ENCODE measurements around the gene ENTPD2. TPM values are rescaled to one million over a fixed set of nuclear protein-coding genes. Genes with fewer than 3 reads are reported as not detected.

Gene ENTPD2
- total RNA-seq, 4 donors from 2014 or later, result 5.0 to 53.8 (median 28.9) TPM

GRCh38 chr9:137086531-137087408, 32.9 kb upstream of the ENTPD2 start, which contains the start of gene MAN1B1:
MAN1B1 (plus strand) TSS chr9:137086985; CDS start chr9:137087000, 15 bp downstream.
- Histone ChIP-seq H3K27ac (peak within 1 kb of the TSS; percentile 91 to 96 (median 95)), H3K36me3 (no peaks in the 10 kb centered on the region), H3K9me3 (no peaks in the 10 kb centered on the region), H3K4me3 (peak within 1 kb of the TSS; percentile 65 to 88 (median 86)), H3K27me3 (no peaks in the 10 kb centered on the region), H3K4me1 (peaks cover 4 to 28% (median 9%) of the 10 kb centered on the region in 4 donors)
- peak; percentile 99 to 100 (median 100) for DNase-seq
- peak; percentile 81 to 92 for TF ChIP-seq POLR2A (IDR thresholded peaks at IDR 0.05)
- TF ChIP-seq, protein P1, sequence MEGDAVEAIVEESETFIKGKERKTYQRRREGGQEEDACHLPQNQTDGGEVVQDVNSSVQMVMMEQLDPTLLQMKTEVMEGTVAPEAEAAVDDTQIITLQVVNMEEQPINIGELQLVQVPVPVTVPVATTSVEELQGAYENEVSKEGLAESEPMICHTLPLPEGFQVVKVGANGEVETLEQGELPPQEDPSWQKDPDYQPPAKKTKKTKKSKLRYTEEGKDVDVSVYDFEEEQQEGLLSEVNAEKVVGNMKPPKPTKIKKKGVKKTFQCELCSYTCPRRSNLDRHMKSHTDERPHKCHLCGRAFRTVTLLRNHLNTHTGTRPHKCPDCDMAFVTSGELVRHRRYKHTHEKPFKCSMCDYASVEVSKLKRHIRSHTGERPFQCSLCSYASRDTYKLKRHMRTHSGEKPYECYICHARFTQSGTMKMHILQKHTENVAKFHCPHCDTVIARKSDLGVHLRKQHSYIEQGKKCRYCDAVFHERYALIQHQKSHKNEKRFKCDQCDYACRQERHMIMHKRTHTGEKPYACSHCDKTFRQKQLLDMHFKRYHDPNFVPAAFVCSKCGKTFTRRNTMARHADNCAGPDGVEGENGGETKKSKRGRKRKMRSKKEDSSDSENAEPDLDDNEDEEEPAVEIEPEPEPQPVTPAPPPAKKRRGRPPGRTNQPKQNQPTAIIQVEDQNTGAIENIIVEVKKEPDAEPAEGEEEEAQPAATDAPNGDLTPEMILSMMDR (IDR thresholded peaks at IDR 0.05), result no peak

DNA sequence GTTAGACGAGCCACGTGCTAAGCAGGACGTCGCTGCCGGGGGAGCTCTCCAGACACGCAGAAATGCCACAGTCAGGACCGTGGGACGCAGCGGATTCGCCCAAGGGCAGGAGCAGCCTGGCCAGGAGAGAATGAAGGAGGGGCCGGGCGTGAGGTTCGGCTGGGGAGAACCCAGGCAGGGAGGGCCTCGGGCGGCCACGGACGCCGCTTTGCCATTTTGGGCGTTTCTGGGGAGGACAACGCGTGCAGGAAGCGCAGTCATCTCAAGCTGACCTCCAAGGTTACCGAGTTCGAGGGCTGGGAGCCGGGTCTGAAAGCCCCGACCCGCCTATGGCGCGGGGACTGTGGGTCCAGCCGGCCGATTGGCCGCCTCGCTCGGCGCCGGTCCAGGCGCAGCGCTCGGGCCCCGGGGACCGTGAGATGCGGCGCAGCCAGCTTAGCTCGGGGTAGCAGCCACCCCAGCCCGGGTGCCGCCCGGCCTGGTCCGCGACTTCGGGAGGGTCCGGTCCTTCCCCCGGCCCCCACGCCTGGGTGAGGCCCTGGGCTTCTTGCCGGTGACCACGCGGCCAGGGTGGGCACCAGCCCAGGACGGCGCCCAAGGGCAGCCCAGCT, 32.2 kb upstream of the ENTPD2 start:
- peaks cover 4 to 28% (median 9%) of the 10 kb centered on the region in 4 donors for H3K4me1 ChIP-seq
- no peak for TF ChIP-seq POLR2A (IDR thresholded peaks at IDR 0.05)
- TF ChIP-seq, protein P1 (IDR thresholded peaks at IDR 0.05), result no peak

GRCh38 chr9:137084526-137084925, 30.7 kb upstream of the ENTPD2 start:
- Histone ChIP-seq H3K27ac (no peak overlapping the region), H3K9me3 (no peaks in the 10 kb centered on the region), H3K27me3 (no peaks in the 10 kb centered on the region), H3K4me1 (peaks cover 4 to 30% (median 9%) of the 10 kb centered on the region in 4 donors), H3K4me3 (no peak overlapping the region), H3K36me3 (peaks cover 0 to 13% (median 0%) of the 10 kb centered on the region in 3 donors)
- no peak for DNase-seq
- TF ChIP-seq POLR2A (IDR thresholded peaks at IDR 0.05), result no peak

More for the DNA sequence above, 32.2 kb upstream of the ENTPD2 start:
- no peaks in the 10 kb centered on the region for H3K27me3 ChIP-seq
- H3K36me3 ChIP-seq, result no peaks in the 10 kb centered on the region
- H3K9me3 ChIP-seq, result no peaks in the 10 kb centered on the region
- H3K27ac ChIP-seq, result peak overlapping the region; percentile 91 to 96 (median 95)
- peak overlapping the region; percentile 65 to 88 (median 86) for H3K4me3 ChIP-seq
- DNase-seq, result peak; percentile 42 to 74 (median 64)

DNA sequence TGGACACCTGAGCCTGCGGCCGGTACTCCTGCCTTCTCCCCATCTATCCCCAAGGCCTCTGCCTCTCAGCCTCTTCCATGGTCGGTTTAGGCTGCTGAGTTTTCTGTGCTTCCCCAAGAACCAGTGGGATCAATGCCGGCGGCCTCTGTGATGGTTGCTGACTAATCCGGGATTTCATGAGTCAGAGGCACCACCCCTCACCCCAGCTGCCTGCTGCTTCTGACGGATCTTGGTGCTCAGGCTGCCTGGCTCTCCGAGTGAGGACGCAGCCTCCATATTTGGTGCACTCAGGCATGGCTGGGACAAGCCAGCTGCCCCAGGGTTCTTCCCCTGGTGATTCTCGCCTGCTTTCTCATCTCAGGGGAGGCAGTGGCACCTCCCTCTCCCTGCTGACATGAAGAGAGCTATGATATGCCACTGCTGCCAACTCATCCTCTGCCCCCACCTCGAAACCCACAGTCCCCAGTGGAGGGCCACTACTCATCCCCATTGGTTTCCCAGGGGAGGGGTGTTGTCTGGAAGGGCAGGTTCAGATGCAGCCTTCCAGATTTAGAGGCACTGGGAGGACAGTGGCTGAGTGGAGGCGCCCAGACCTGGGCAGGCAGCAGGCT, 29.6 kb upstream of the ENTPD2 start:
- Histone ChIP-seq H3K4me1 (peaks cover 5 to 41% (median 13%) of the 10 kb centered on the region in 4 donors), H3K36me3 (peaks cover 0 to 19% (median 0%) of the 10 kb centered on the region in 3 donors), H3K27ac (peak overlapping the region; percentile 1 to 46 (median 23)), H3K4me3 (no peak overlapping the region), H3K27me3 (no peaks in the 10 kb centered on the region), H3K9me3 (no peaks in the 10 kb centered on the region)
- TF ChIP-seq POLR2A (IDR thresholded peaks at IDR 0.05), result no peak
- TF ChIP-seq, protein P1 (IDR thresholded peaks at IDR 0.05), result no peak
- peak in 1 of 3 donors; percentile 81 for DNase-seq

DNA sequence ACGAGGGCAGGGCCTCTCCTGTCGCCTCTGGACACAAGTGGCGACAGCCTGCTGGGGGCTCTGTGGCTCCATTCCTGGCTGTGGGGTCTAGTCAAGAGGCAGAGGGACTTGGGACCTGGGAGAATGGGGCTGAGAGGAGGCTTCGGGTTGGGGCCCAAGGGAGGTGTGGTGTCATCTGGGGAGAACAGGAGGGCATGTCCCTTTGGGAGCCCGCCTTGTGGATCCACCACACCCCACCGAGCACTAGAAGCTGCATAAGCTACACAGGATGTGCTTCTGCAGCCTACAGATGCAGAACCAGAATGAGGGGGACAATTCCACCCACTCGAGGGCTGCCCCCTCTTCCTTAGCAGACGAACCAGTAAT, 29.0 kb upstream of the ENTPD2 start:
- Histone ChIP-seq H3K27ac (peak overlapping the region in 3 of 4 donors; percentile 17 to 46 (median 23)), H3K4me1 (peaks cover 8 to 43% (median 17%) of the 10 kb centered on the region in 4 donors), H3K36me3 (peaks cover 0 to 19% (median 0%) of the 10 kb centered on the region in 3 donors), H3K27me3 (no peaks in the 10 kb centered on the region), H3K4me3 (no peak overlapping the region), H3K9me3 (no peaks in the 10 kb centered on the region)
- no peak for DNase-seq
- TF ChIP-seq, protein P1 (IDR thresholded peaks at IDR 0.05), result no peak
- TF ChIP-seq POLR2A (IDR thresholded peaks at IDR 0.05), result no peak
